Heart right ventricle (tissue), 16 donors: Measurements from ENCODE around the gene OR4F15. TPM values are rescaled to one million over a fixed set of nuclear protein-coding genes. Genes with fewer than 3 reads are reported as not detected.

Experiments used
- ATAC-seq, 8 donors: fragments of 200-7000 bp; cut with Tn5 transposase; one replicate each; pipeline ENCODE4 v1.9.1; 2020; ENCODE audit warnings: mild to moderate bottlenecking in 8 of 8, moderate library complexity in 8 of 8, moderate number of reproducible peaks in 1 of 8
- DNase-seq, 2 donors: peaks; one replicate each; pipeline ENCODE4 v3.0.0-alpha.2; 2020
- H3K27ac ChIP-seq, 10 donors: fragments of 200-600 bp; sonication (generic) in 2 of 10; one replicate each; pipeline versions ENCODE4 v1.5.0 to v1.8.0; 2020 to 2022; ENCODE audit warnings: mild to moderate bottlenecking in 3 of 10
- H3K27me3 ChIP-seq, 7 donors: fragments of 200-600 bp; one replicate each; pipeline ENCODE4 v1.8.0; 2021 to 2022; ENCODE audit warnings: mild to moderate bottlenecking in 2 of 7
- H3K36me3 ChIP-seq, 9 donors: fragments of 200-600 bp; sonication (generic) in 1 of 9; one replicate each; pipeline versions ENCODE4 v1.5.0 to v1.8.0; 2020 to 2022; ENCODE audit warnings: mild to moderate bottlenecking in 2 of 9
- H3K4me1 ChIP-seq, 9 donors: fragments of 200-600 bp; sonication (generic) in 1 of 9; one replicate each; pipeline versions ENCODE4 v1.5.0 to v1.8.0; 2020 to 2022; ENCODE audit warnings: mild to moderate bottlenecking in 4 of 9
- H3K4me3 ChIP-seq, 10 donors: fragments of 200-600 bp; sonication (generic) in 2 of 10; one replicate each; pipeline versions ENCODE4 v1.5.0 to v1.8.0; 2020 to 2022; ENCODE audit warnings: mild to moderate bottlenecking in 7 of 10, moderate library complexity in 2 of 10
- H3K9me3 ChIP-seq, 11 donors: fragments of 200-600 bp in 10 of 11; sonication (generic) in 2 of 11; one replicate each; pipeline versions ENCODE4 v1.5.0 to v1.8.0; 2013 to 2022; ENCODE audit warnings: mild to moderate bottlenecking in 2 of 11, control low read depth in 1 of 11, moderate library complexity in 1 of 11
- whole genome bisulfite sequencing, 2 donors: extraction: QIAGEN DNeasy Blood & Tissue Kit; methylation state at CpG; one replicate each; pipeline ENCODE4 v1.1.7; 2013; ENCODE audit warnings: inconsistent platforms in 1 of 2; 5-methylcytosine and 5-hydroxymethylcytosine counted together
- intact Hi-C, 10 donors: fragments of 100-400 bp; cut with DNase I; formaldehyde crosslinking; loops; one replicate each; pipeline versions ENCODE4 v1.11.1 to v1.14.2; 2022
- polyA plus RNA-seq, 2 donors: library from polyadenylated mRNA; stranded (reverse); fragments of 200-250 nt; gene quantifications; one replicate each; pipeline ENCODE4 v1.2.3, GENCODE V29; 2013
- total RNA-seq, 10 donors: library from RNA; stranded (reverse); fragmentation: NEBNext Ultra II Directional in 3 of 10; extraction: Animal tissue kit (Norgen Biotek cat#: 25700) in 3 of 10; gene quantifications; one replicate each; pipeline versions ENCODE4 v1.2.1 to v1.2.4, GENCODE V29; 2021 to 2023
- TF ChIP-seq, protein P1 (sequence below), 9 donors: fragments of 200-600 bp; sonication (generic) in 2 of 9; IDR thresholded peaks; one replicate each; pipeline versions ENCODE4 v1.5.0 to v1.8.0; 2021 to 2022; ENCODE audit warnings: antibody characterized with exemption in 9 of 9, mild to moderate bottlenecking in 5 of 9, moderate library complexity in 1 of 9
- donor health status: Arrhythmogenic right ventricular cardiomyopathy.
- donor health status: ischemic (EF 13 %, LVEDD 7.1; RV severe dilation, severe dysfunction).
- donor health status: healthy with polysubstance abuse.
- donor health status: DM: no; HTN: yes; CAD: no.
- donor health status: DM: no; HTN: no; CAD: no.
- donor health status: ischemic (EF 25% LVEDD 6.9; RV normal size, moderate dysfunction).
- donor health status: ischemic (EF 25% LVEDD 5.7; RV mildly dilated, moderate dysfunction).
- donor health status: healthy.
- donor health status: DM: yes; HTN: yes; CAD: no.
- donor health status: Ischemic cardiomyopathy.
- donor health status: ischemic (EF 35%, LVEDD 5.7; RV mildly dilated, moderate dysfunction).
- donor health status: nonischemic (EF 11% LVEDD 7.7; RV severe dilation, severe dysfunction).
- donor health status: DM: yes; HTN: yes; CAD: no.
- donor health status: PGD.
- donor health status: ischemic (EF 29% LVEDD 5.4; RV normal size, mild dysfunction).
- donor health status: nonischemic (EF 23%, LVEDD 6.1; RV moderate dilation, normal function).

The OR4F15 gene
- total and polyA plus RNA-seq, 12 donors = not detected

- H3K27ac ChIP-seq = no peak overlapping the region
- intact Hi-C loops = no loop called here
- WGBS, 2 donors = 72 to 80% methylated on average over 5 of the region's 5 CpGs
- no peak for DNase-seq
- peaks cover 0 to 29% (median 9%) of the 10 kb centered on the region in 7 donors for H3K27me3 ChIP-seq
- TF ChIP-seq, protein P1, sequence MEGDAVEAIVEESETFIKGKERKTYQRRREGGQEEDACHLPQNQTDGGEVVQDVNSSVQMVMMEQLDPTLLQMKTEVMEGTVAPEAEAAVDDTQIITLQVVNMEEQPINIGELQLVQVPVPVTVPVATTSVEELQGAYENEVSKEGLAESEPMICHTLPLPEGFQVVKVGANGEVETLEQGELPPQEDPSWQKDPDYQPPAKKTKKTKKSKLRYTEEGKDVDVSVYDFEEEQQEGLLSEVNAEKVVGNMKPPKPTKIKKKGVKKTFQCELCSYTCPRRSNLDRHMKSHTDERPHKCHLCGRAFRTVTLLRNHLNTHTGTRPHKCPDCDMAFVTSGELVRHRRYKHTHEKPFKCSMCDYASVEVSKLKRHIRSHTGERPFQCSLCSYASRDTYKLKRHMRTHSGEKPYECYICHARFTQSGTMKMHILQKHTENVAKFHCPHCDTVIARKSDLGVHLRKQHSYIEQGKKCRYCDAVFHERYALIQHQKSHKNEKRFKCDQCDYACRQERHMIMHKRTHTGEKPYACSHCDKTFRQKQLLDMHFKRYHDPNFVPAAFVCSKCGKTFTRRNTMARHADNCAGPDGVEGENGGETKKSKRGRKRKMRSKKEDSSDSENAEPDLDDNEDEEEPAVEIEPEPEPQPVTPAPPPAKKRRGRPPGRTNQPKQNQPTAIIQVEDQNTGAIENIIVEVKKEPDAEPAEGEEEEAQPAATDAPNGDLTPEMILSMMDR (IDR thresholded peaks at IDR 0.05) = no peak
- ATAC-seq = no peak
- peaks cover 0 to 8% (median 0%) of the 10 kb centered on the region in 11 donors for H3K9me3 ChIP-seq
- H3K4me1 ChIP-seq = no peaks in the 10 kb centered on the region
- H3K4me3 ChIP-seq = no peak overlapping the region
- no peaks in the 10 kb centered on the region for H3K36me3 ChIP-seq
Observed at GRCh38 chr15:101803676-101804075, 8.3 kb upstream of the OR4F15 start.

DNA sequence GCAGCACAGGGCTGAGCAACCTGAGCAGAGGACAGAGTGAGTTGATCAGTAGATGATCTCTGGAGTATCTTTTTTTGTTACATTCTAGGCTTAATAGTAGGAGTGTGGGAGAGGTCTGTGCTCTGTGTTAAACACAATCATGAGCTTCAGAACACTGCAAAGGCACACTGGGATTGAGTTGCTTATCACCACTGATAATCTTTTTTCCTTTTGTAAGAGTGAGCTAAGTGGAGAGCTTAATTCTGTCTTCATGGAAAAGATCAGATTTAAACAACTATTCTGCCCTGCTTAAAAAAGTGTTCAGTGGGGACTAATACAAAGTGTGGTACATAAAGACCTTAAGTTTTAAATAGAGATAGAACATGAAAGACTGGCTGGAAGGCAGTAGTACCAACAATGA is 7.6 kb upstream of the OR4F15 start:
- H3K27me3 ChIP-seq = peaks cover 0 to 28% (median 9%) of the 10 kb centered on the region in 7 donors
- H3K4me1 ChIP-seq = no peaks in the 10 kb centered on the region
- H3K4me3 ChIP-seq = no peak overlapping the region
- ATAC-seq (no peak), DNase-seq (no peak)
- H3K36me3 ChIP-seq = no peaks in the 10 kb centered on the region
- H3K27ac ChIP-seq = no peak overlapping the region
- TF ChIP-seq, protein P1 (IDR thresholded peaks at IDR 0.05) = no peak
- H3K9me3 ChIP-seq = peaks cover 0 to 8% (median 0%) of the 10 kb centered on the region in 11 donors
- intact Hi-C loops = no loop called here

- no peak overlapping the region for H3K27ac ChIP-seq
- peaks cover 0 to 8% (median 0%) of the 10 kb centered on the region in 11 donors for H3K9me3 ChIP-seq
- DNase-seq (no peak), ATAC-seq (no peak)
- no peaks in the 10 kb centered on the region for H3K36me3 ChIP-seq
- peaks cover 0 to 34% (median 9%) of the 10 kb centered on the region in 7 donors for H3K27me3 ChIP-seq
- no peaks in the 10 kb centered on the region for H3K4me1 ChIP-seq
- TF ChIP-seq, protein P1 (IDR thresholded peaks at IDR 0.05) = no peak
- intact Hi-C loops = no loop called here
- H3K4me3 ChIP-seq = no peak overlapping the region
Observed at GRCh38 chr15:101804941-101805340, 7.1 kb upstream of the OR4F15 start.

DNA sequence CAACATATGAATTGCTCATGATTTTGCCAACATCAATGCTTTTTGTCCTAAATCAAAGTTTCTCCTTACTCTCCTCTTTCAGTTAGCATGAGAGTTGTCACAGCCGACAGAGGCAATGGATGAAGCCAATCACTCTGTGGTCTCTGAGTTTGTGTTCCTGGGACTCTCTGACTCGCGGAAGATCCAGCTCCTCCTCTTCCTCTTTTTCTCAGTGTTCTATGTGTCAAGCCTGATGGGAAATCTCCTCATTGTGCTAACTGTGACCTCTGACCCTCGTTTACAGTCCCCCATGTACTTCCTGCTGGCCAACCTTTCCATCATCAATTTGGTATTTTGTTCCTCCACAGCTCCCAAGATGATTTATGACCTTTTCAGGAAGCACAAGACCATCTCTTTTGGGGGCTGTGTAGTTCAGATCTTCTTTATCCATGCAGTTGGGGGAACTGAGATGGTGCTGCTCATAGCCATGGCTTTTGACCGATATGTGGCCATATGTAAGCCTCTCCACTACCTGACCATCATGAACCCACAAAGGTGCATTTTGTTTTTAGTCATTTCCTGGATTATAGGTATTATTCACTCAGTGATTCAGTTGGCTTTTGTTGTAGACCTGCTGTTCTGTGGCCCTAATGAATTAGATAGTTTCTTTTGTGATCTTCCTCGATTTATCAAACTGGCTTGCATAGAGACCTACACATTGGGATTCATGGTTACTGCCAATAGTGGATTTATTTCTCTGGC is 6.2 kb upstream of the OR4F15 start:
- H3K9me3 ChIP-seq = peaks cover 0 to 8% (median 0%) of the 10 kb centered on the region in 11 donors
- H3K27me3 ChIP-seq = peaks cover 0 to 39% (median 9%) of the 10 kb centered on the region in 7 donors
- 64 to 67% methylated on average over 6 of the region's 6 CpGs for WGBS, 2 donors
- ATAC-seq = no peak
- H3K4me3 ChIP-seq = no peak overlapping the region
- H3K27ac ChIP-seq = no peak overlapping the region
- intact Hi-C loops = no loop called here
- TF ChIP-seq, protein P1 (IDR thresholded peaks at IDR 0.05) = no peak
- H3K4me1 ChIP-seq = no peaks in the 10 kb centered on the region
- DNase-seq = no peak
- no peaks in the 10 kb centered on the region for H3K36me3 ChIP-seq
